CD4-positive, alpha-beta T cell treated with Interleukin-4 for 1 hour (primary cell): ENCODE data around the gene HOXC11.

Experiments used
- DNase-seq, 2 donors: peaks; one replicate each; pipeline ENCODE4 v3.0.0-alpha.2; 2020 to 2022

The HOXC11 gene

GRCh38 chr12:54026640-54027441, 53.9 kb downstream of the HOXC11 start:
- no peak for DNase-seq
